Islet of Langerhans (tissue), 1 donor: ENCODE results near the gene MTOR.
A peak's percentile ranks its signal among the peaks of the same experiment; 100 is the strongest.
"Not testable (repeated sequence)": the region's sequence is repeated elsewhere in the genome, so short reads cannot be mapped to it uniquely, and the experiment has no call there.

Experiments used
- FAIRE-seq: peaks from one replicate; lab custom pipeline; 2011; peaks lifted over from hg19 to GRCh38; lab: Jason Lieb, UNC

The MTOR gene

GRCh38 chr1:11262171-11263049 lies at the start of gene MTOR:
Gene MTOR, minus strand, starts transcription at chr1:11262551. Its CDS starts 3,142 bp downstream, at chr1:11259409.
- peak; percentile 98 for FAIRE-seq

- no peak for FAIRE-seq
Observed at GRCh38 chr1:11309385-11309784, 47.0 kb upstream of the MTOR start.

- no peak for FAIRE-seq
Observed at GRCh38 chr1:11308699-11309224, 46.4 kb upstream of the MTOR start.

- FAIRE-seq = no peak
Observed at GRCh38 chr1:11307852-11308251, 45.5 kb upstream of the MTOR start.

GRCh38 chr1:11305516-11305915 lies 43.2 kb upstream of the MTOR start:
- not testable (repeated sequence) for FAIRE-seq

- no peak for FAIRE-seq
Observed at GRCh38 chr1:11302366-11302765, 40.0 kb upstream of the MTOR start.

GRCh38 chr1:11301601-11302000 lies 39.2 kb upstream of the MTOR start:
- FAIRE-seq = no peak

- no peak for FAIRE-seq
Observed at GRCh38 chr1:11299225-11299574, 36.8 kb upstream of the MTOR start.

- no peak for FAIRE-seq
Observed at GRCh38 chr1:11298390-11299224, 36.3 kb upstream of the MTOR start.

GRCh38 chr1:11297774-11298173 lies 35.4 kb upstream of the MTOR start:
- not testable (repeated sequence) for FAIRE-seq

GRCh38 chr1:11295905-11296304 lies 33.6 kb upstream of the MTOR start:
- no peak for FAIRE-seq

- no peak for FAIRE-seq
Observed at GRCh38 chr1:11294951-11295350, 32.6 kb upstream of the MTOR start.

GRCh38 chr1:11293856-11294255 lies 31.5 kb upstream of the MTOR start:
- no peak for FAIRE-seq

- no peak for FAIRE-seq
Observed at GRCh38 chr1:11291049-11291448, 28.7 kb upstream of the MTOR start.

GRCh38 chr1:11289064-11289463 lies 26.7 kb upstream of the MTOR start:
- FAIRE-seq = no peak

- no peak for FAIRE-seq
Observed at GRCh38 chr1:11286735-11287410, 24.5 kb upstream of the MTOR start.

- FAIRE-seq = no peak
Observed at GRCh38 chr1:11285883-11286734, 23.8 kb upstream of the MTOR start.

- FAIRE-seq = no peak
Observed at GRCh38 chr1:11284784-11285183, 22.4 kb upstream of the MTOR start.

GRCh38 chr1:11283151-11283550 lies 20.8 kb upstream of the MTOR start:
- FAIRE-seq = no peak

GRCh38 chr1:11281518-11282331 lies 19.4 kb upstream of the MTOR start:
- FAIRE-seq = peak; percentile 41
